BJ (cell line): ENCODE data around the gene DACT2. TPM values are rescaled to one million over a fixed set of nuclear protein-coding genes. Genes with fewer than 3 reads are reported as not detected.

Experiments
- CTCF ChIA-PET: fragments of 350-600 bp; formaldehyde crosslinking; extraction: SDS; loops from one replicate; lab custom pipeline; 2021; ENCODE audit warnings: antibody characterized with exemption, inconsistent platforms; lab: Yijun Ruan, JAX
- POLR2A ChIA-PET: fragments of 300-600 bp; sonication (Branson Sonifier 250); formaldehyde crosslinking; extraction: SDS; loops from one replicate; lab custom pipeline; 2021; ENCODE audit warnings: antibody characterized with exemption; lab: Charles Lee
- DNase-seq: peaks from one replicate; pipeline ENCODE4 v3.0.0-alpha.2; 2011; ENCODE audit warnings: low read depth
- H3K27me3 ChIP-seq: 2 replicates; pipeline ENCODE4 v1.6.0; 2011; ENCODE audit warnings: low read length; ENCODE audit not compliant: control insufficient read depth, insufficient read depth
- H3K36me3 ChIP-seq: 2 replicates; pipeline ENCODE4 v1.5.1; 2011; ENCODE audit warnings: low read length; ENCODE audit not compliant: control insufficient read depth, insufficient read depth
- H3K4me3 ChIP-seq: 2 replicates; pipeline ENCODE4 v1.5.1; 2011; ENCODE audit warnings: low read depth, mild to moderate bottlenecking, control low read depth, low read length
- polyA plus RNA-seq: library from polyadenylated mRNA; depleted of rRNA; stranded (reverse); fragments of >200 nt; gene quantifications from 2 replicates; pipeline ENCODE4 v1.2.3, GENCODE V29; 2011
- TF ChIP-seq, protein P1 (sequence below): IDR thresholded peaks from 2 replicates; pipeline ENCODE4 v1.5.1; 2011; ENCODE audit warnings: low read depth, mild to moderate bottlenecking, control low read depth, inconsistent platforms, low read length, moderate library complexity; ENCODE audit not compliant: insufficient read depth

Gene DACT2
- polyA plus RNA-seq, 1 experiment: not detected

DNA sequence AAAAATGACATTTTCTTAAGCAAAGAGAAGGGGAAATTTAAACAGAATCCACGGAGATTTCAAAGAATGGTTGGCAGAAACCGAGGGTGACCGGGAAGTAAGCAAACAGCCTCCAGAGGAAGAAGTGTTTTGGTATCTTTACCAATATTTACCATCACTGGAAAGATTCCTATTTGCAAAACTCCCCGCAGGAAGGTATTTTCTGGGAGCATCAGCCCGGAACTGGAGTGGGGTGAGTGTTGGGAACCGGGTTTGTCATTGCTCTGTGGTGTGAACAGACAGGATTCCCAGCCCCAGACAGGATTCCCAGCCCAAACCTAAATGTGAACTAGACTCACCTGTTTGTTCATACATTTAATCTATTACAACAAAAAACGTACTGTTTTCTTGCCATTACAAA, 19.2 kb upstream of the DACT2 start:
- ChIA-PET CTCF (interaction anchor here (0.6 kb wide), 1 partner anchor 181 kb away, joined by 3 read pairs; no protein-coding TSS in a partner anchor), POLR2A (no interaction called here)
- Histone ChIP-seq H3K27me3 (no peaks in the 10 kb centered on the region), H3K4me3 (no peak overlapping the region), H3K36me3 (no peaks in the 10 kb centered on the region)
- TF ChIP-seq, protein P1, sequence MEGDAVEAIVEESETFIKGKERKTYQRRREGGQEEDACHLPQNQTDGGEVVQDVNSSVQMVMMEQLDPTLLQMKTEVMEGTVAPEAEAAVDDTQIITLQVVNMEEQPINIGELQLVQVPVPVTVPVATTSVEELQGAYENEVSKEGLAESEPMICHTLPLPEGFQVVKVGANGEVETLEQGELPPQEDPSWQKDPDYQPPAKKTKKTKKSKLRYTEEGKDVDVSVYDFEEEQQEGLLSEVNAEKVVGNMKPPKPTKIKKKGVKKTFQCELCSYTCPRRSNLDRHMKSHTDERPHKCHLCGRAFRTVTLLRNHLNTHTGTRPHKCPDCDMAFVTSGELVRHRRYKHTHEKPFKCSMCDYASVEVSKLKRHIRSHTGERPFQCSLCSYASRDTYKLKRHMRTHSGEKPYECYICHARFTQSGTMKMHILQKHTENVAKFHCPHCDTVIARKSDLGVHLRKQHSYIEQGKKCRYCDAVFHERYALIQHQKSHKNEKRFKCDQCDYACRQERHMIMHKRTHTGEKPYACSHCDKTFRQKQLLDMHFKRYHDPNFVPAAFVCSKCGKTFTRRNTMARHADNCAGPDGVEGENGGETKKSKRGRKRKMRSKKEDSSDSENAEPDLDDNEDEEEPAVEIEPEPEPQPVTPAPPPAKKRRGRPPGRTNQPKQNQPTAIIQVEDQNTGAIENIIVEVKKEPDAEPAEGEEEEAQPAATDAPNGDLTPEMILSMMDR: no peak
- no peak for DNase-seq

DNA sequence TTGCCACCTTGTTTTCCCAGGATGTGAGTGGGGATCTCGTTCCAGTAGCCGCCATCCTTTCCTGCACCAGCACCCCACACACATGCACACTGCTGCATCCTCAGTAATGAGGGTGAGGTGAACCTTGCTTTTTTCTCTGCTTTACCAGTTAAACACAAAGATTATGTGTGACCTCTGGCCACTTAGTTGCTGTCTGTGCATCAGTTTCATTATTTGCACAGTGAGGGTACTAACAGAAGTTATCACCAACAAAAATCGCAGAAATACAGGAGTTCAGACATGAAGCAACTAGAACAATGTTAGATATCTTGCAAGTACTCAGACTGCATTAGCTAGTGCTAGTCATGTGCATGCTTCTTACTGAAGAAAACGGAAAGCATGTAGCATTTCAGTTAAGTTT, 17.4 kb upstream of the DACT2 start:
- TF ChIP-seq, protein P1: no peak
- Histone ChIP-seq H3K4me3 (no peak overlapping the region), H3K27me3 (no peaks in the 10 kb centered on the region), H3K36me3 (no peaks in the 10 kb centered on the region)
- CTCF ChIA-PET: no interaction called here
- POLR2A ChIA-PET: no interaction called here
- DNase-seq: no peak

DNA sequence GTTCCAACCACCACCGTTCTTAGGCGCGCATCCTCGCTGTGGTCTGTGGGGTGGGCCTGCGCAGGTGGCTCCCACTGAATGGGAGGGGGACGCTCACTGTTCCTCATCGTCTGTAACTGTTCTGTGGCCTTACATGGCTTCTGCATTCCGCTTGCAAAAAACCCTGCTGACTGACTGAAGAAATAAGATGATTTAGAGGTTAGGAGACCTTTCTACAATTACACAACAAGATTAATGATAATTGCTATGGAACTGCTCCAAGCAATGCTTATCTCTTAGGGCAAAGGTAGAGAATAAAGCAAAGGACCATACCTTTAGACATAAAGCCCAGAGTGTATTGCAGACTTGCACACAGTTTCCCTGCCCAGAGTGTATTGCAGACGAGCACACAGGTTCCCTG, 14.4 kb upstream of the DACT2 start:
- Histone ChIP-seq H3K4me3 (no peak overlapping the region), H3K36me3 (no peaks in the 10 kb centered on the region), H3K27me3 (no peaks in the 10 kb centered on the region)
- DNase-seq: no peak
- CTCF ChIA-PET: no interaction called here
- POLR2A ChIA-PET: no interaction called here
- TF ChIP-seq, protein P1: no peak

DNA sequence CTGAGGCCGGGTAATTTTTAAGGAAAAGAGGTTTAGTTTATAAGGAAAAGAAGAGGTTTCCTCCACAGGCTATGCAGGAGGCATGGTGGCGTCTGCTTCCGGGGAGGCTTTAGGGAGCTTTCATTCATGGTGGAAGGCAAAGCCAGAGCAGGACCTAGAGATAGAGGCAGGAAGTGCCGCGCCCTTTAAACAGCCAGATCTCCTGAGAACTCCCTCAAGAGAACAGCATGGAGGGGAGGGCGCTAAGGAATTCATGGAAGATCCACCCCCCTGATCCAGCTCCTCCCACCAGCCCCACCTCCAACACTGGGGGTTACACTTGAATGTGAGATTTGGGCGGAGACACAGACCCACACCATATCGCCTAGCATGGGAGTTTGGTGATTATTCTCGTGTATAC, 13.9 kb upstream of the DACT2 start:
- TF ChIP-seq, protein P1: no peak
- no peak for DNase-seq
- ChIA-PET POLR2A (no interaction called here), CTCF (no interaction called here)
- Histone ChIP-seq H3K4me3 (no peak overlapping the region), H3K36me3 (no peaks in the 10 kb centered on the region), H3K27me3 (no peaks in the 10 kb centered on the region)

DNA sequence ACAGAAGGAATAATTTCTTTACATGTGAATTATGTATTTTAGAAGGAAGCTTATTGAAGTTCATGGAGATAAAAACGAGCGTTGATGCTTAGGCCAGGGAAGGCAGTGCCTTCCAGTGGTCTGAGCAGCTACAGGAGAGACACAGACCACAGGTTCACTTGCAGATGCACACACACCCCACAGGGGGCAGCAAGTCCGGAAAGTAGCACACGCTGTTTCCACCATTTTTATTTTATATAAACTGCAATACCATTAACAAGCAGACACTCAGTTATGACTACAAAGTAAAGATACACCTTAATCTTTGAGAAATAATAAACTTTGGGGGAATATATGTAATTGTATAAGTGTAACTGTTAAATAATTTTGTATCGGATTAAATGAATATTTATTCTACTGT, 13.5 kb upstream of the DACT2 start:
- CTCF ChIA-PET: no interaction called here
- DNase-seq: no peak
- no peaks in the 10 kb centered on the region for H3K27me3 ChIP-seq
- H3K4me3 ChIP-seq: no peak overlapping the region
- POLR2A ChIA-PET: no interaction called here
- H3K36me3 ChIP-seq: no peaks in the 10 kb centered on the region
- TF ChIP-seq, protein P1: no peak
